Parathyroid adenoma (tissue), 2 donors: Measurements from ENCODE around the gene SPATA19.

Experiments used
- H2AFZ ChIP-seq: fragments of 300-600 bp; sonication (generic); one replicate; pipeline ENCODE4 v1.7.0; 2017; ENCODE audit warnings: antibody characterized with exemption, mild to moderate bottlenecking
- H3K27ac ChIP-seq: fragments of 300-600 bp; sonication (generic); one replicate; pipeline ENCODE4 v1.7.0; 2017
- H3K27me3 ChIP-seq: fragments of 300-600 bp; sonication (generic); one replicate; pipeline ENCODE4 v1.7.0; 2017; ENCODE audit warnings: low read length; ENCODE audit not compliant: control insufficient read depth, insufficient read depth
- H3K36me3 ChIP-seq: fragments of 300-600 bp; sonication (generic); one replicate; pipeline ENCODE4 v1.7.0; 2017; ENCODE audit warnings: low read length; ENCODE audit not compliant: control insufficient read depth, insufficient read depth
- H3K4me1 ChIP-seq: fragments of 300-600 bp; sonication (generic); one replicate; pipeline ENCODE4 v1.7.0; 2017; ENCODE audit warnings: control low read depth
- H3K4me2 ChIP-seq: fragments of 300-600 bp; sonication (generic); one replicate; pipeline ENCODE4 v1.7.0; 2017; ENCODE audit warnings: low read length
- H3K4me3 ChIP-seq: fragments of 300-600 bp; sonication (generic); one replicate; pipeline ENCODE4 v1.7.0; 2017; ENCODE audit warnings: low read depth, low read length
- H3K79me2 ChIP-seq: fragments of 300-600 bp; sonication (generic); one replicate; pipeline ENCODE4 v1.7.0; 2017; ENCODE audit warnings: control low read depth
- H3K9ac ChIP-seq: fragments of 300-600 bp; sonication (generic); one replicate; pipeline ENCODE4 v1.7.0; 2017; ENCODE audit warnings: mild to moderate bottlenecking
- H3K9me3 ChIP-seq: fragments of 300-600 bp; sonication (generic); one replicate; pipeline ENCODE4 v1.7.0; 2017; ENCODE audit warnings: low read length; ENCODE audit not compliant: control insufficient read depth
- CTCF ChIP-seq: fragments of 300-600 bp; sonication (generic); IDR thresholded peaks from one replicate; pipeline ENCODE4 v1.7.0; 2017; ENCODE audit warnings: antibody characterized with exemption, mild to moderate bottlenecking
- donor health status: primary hyperparathyroidism.

Gene SPATA19

GRCh38 chr11:133845413-133845812 is at the start of gene SPATA19:
TSS of gene SPATA19 (minus strand) at chr11:133845513. CDS start at chr11:133845446, 67 bp downstream.
- H3K79me2 ChIP-seq, result no peaks in the 10 kb centered on the region
- no peak within 1 kb of the TSS for H3K4me2 ChIP-seq
- H3K4me1 ChIP-seq, result no peaks in the 10 kb centered on the region
- H3K36me3 ChIP-seq, result no peaks in the 10 kb centered on the region
- no peak within 1 kb of the TSS for H2AFZ ChIP-seq
- no peaks in the 10 kb centered on the region for H3K9me3 ChIP-seq
- no peak within 1 kb of the TSS for H3K27ac ChIP-seq
- H3K9ac ChIP-seq, result no peak within 1 kb of the TSS
- H3K27me3 ChIP-seq, result no peaks in the 10 kb centered on the region
- no peak within 1 kb of the TSS for H3K4me3 ChIP-seq
- no peak for TF ChIP-seq CTCF

DNA sequence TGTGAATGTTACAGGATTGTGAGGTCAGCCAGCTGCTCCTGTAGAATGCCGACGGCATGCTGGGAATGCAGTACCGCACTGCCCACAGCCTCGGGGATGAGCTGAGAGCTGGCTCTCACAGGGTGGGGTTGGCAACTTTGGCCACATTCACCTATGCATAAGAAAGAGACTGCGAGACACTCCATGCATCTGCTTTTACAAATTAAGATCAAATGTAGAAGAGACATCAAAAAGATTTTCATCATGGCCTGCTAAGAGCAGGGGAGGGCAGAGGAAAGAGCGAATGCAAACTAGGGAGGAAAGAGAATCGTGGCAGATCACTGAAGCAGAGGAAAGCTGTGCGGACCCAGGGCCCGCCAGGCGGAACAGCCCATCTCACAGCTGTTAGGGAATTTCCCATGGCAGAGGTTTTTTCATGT is 49.8 kb upstream of the SPATA19 start:
- H3K9ac ChIP-seq, result no peak overlapping the region

GRCh38 chr11:133893381-133893780 is 48.1 kb upstream of the SPATA19 start:
- H3K36me3 ChIP-seq, result no peaks in the 10 kb centered on the region
- H3K4me3 ChIP-seq, result no peak overlapping the region
- no peak for TF ChIP-seq CTCF
- no peak overlapping the region for H3K27ac ChIP-seq
- no peaks in the 10 kb centered on the region for H3K9me3 ChIP-seq
- no peak overlapping the region for H3K9ac ChIP-seq
- no peaks in the 10 kb centered on the region for H3K79me2 ChIP-seq
- no peak overlapping the region for H3K4me2 ChIP-seq
- H2AFZ ChIP-seq, result no peak overlapping the region
- no peaks in the 10 kb centered on the region for H3K27me3 ChIP-seq
- H3K4me1 ChIP-seq, result no peaks in the 10 kb centered on the region

More for the DNA sequence above, 49.8 kb upstream of the SPATA19 start:
- TF ChIP-seq CTCF, result no peak
- no peaks in the 10 kb centered on the region for H3K36me3 ChIP-seq
- H3K79me2 ChIP-seq, result no peaks in the 10 kb centered on the region
- H3K4me1 ChIP-seq, result no peaks in the 10 kb centered on the region
- no peak overlapping the region for H3K4me2 ChIP-seq
- no peaks in the 10 kb centered on the region for H3K9me3 ChIP-seq
- H3K27me3 ChIP-seq, result no peaks in the 10 kb centered on the region
- H3K27ac ChIP-seq, result no peak overlapping the region
- no peak overlapping the region for H2AFZ ChIP-seq
- no peak overlapping the region for H3K4me3 ChIP-seq

DNA sequence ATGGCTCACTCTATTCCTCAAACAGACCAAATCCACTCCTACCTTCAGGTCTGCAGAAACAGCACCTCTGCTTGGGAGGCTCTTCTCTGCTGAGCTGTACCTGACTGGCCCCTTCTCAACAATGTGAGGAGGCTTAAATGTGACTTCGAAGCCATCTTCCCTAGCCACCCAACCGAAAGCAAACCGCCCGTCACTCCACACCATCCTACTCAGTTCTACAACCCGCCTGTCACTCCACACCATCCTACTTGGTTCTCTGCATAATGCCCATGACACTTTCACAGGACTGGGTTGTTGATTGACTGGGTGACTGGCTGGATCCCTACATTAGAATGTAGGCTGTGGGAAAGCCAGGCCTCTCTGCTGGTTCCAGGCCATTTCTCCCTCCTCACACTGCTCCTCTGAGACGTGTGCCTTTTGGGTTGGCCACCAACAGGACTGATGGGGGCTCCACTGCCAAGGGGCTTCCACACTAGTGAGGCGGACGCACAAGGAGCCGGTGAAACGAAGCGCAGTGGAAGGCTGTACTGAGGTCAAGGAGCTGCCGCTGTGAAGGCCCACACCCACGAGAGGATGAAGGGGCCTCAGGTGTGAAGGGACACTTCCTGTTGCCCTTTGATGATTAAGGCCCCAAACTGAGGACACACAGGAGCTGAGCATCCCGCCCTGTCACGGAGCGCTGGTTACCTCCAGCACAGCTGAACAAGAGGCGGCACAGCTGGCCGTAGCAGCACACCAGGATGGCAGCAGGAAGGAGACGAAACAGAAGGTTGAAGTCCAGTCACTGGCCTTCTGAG is 47.5 kb upstream of the SPATA19 start:
- H3K4me3 ChIP-seq, result no peak overlapping the region
- H3K27me3 ChIP-seq, result no peaks in the 10 kb centered on the region
- H3K36me3 ChIP-seq, result no peaks in the 10 kb centered on the region
- H3K9ac ChIP-seq, result no peak overlapping the region
- H3K79me2 ChIP-seq, result no peaks in the 10 kb centered on the region
- H3K4me2 ChIP-seq, result no peak overlapping the region
- H3K9me3 ChIP-seq, result no peaks in the 10 kb centered on the region
- H2AFZ ChIP-seq, result no peak overlapping the region
- no peaks in the 10 kb centered on the region for H3K4me1 ChIP-seq
- no peak for TF ChIP-seq CTCF
- H3K27ac ChIP-seq, result no peak overlapping the region

DNA sequence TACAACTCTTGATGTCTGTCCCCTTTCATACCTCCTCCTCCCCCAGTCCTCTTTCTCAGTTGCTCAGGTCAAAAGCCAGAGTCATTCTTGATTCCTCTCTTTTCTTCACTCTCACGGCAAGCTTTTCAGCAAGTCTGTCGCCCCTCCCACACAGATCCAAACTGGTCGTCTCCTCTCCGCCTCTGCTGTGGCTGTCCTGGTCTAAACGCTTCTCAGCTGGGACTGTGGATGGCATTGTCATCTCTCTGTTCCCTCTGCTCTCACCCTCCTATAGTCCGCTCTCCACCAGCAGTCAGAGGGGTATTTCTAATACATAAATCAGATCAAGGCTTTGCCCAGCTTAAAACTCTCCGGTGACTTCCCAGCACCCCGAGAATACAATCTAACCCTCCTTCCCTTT is 46.8 kb upstream of the SPATA19 start:
- Histone ChIP-seq H3K4me1 (no peaks in the 10 kb centered on the region), H3K27me3 (no peaks in the 10 kb centered on the region), H3K9me3 (no peaks in the 10 kb centered on the region), H3K27ac (no peak overlapping the region), H2AFZ (no peak overlapping the region), H3K4me2 (no peak overlapping the region), H3K4me3 (no peak overlapping the region), H3K79me2 (no peaks in the 10 kb centered on the region), H3K9ac (no peak overlapping the region), H3K36me3 (no peaks in the 10 kb centered on the region)
- no peak for TF ChIP-seq CTCF
